Pericardium fibroblast (primary cell): ENCODE results near the gene SULT1C2. TPM values are rescaled to one million over a fixed set of nuclear protein-coding genes. Genes with fewer than 3 reads are reported as not detected.

Source experiments
- total RNA-seq: library from RNA; depleted of rRNA; stranded (reverse); fragments of >200 nt; gene quantifications from 2 replicates; pipeline ENCODE4 v1.2.3, GENCODE V29; 2015

The SULT1C2 gene
- total RNA-seq = not detected in 2 replicates

DNA sequence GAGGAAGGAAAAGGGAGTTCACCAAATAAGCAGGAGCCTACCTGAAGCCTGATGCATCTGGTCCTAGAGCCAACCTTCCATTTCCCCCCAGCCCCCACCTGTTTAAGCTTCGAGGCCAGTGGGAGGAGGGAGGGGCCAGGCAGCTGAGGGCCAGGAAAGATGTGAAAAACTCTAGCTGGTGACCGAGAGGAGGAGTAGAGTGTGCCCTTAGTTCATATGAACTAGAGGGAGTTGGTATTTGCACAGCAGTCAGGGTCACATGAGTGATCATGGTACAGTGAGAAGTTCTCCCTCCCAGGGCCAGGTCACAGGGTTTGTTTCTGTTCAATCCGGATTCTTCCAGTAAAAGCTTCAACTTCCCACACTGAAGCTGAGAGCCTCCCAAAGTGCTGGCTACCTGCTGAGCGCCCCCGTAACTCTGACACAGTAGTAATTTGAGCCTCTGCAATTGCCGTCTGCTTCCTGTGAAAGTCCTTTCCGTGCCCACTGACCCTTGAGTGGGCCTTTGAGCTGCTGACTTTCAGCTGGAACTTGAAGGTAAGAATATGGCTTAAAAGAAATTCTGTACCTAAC lies at the start of gene SULT1C2:
Gene SULT1C2 (plus strand): TSS at position 362 of the 573 bp plus-strand sequence. CDS start 4,773 bp downstream, outside the sequence.

GRCh38 chr2:108239786-108240185 lies 48.9 kb upstream of the SULT1C2 start, which contains the start of gene SULT1C3:
TSS of gene SULT1C3 (plus strand) at chr2:108239968. CDS start at chr2:108247195, 7,227 bp downstream.

Other genes starting within 250 kb of the SULT1C2 start
- not detected in 2 replicates for gene SULT1C3, start 48.9 kb upstream of the SULT1C2 start, total RNA-seq
- not detected in 2 replicates for gene SULT1C4, start 89.1 kb downstream of the SULT1C2 start, total RNA-seq
- 7.7 and 18.0 TPM in 2 replicates for gene GCC2, start 160.3 kb downstream of the SULT1C2 start, total RNA-seq
- gene LIMS1, start 245.6 kb downstream of the SULT1C2 start, total RNA-seq = 38.2 and 59.5 TPM in 2 replicates